Muscle of arm (tissue), 14 donors: ENCODE data around the gene KCNK5. TPM values are rescaled to one million over a fixed set of nuclear protein-coding genes. Genes with fewer than 3 reads are reported as not detected.

Experiments used
- DNase-seq: peaks from one replicate; pipeline ENCODE4 v3.0.0-alpha.2; 2013
- long read RNA-seq, 11 donors: transcript quantifications; one replicate each; lab custom pipeline, GENCODE V29; 2026
- polyA plus RNA-seq, 12 donors: library from polyadenylated mRNA; unstranded; fragments of 120-200 nt; gene quantifications; one replicate each; pipeline ENCODE4 v1.2.1, GENCODE V29; 2013; ENCODE audit not compliant: insufficient read length in 12 of 12

Gene KCNK5
- 1 to 10 TPM in 10 of 12 donors, under 1 TPM in 1, not detected in 1; 0.75 to 7.3 (median 1.5) TPM for polyA plus RNA-seq
- long read RNA-seq, donor 1, partial matches to known transcripts, result 0 of 2 reads
- long read RNA-seq, donor 1, other reads (novel, unspliced or antisense), result 0 of 2 reads
- long read RNA-seq, donor 2, result 0 reads
- long read RNA-seq, donor 3, result 0 reads
- long read RNA-seq, donor 4, result 0 reads
- long read RNA-seq, donor 5, result 0 reads
- long read RNA-seq, donor 6, result 0 reads
- long read RNA-seq, donor 7, result 0 reads
- long read RNA-seq, donor 8, result 0 reads
- long read RNA-seq, donor 9, result 0 reads
- long read RNA-seq, donor 10, result 0 reads
- long read RNA-seq, donor 11, result 0 reads

GRCh38 chr6:39228992-39229767 lies at the start of gene KCNK5:
KCNK5 (minus strand) TSS chr6:39229475; CDS start chr6:39229111, 364 bp downstream.
- peak; percentile 44 for DNase-seq

- DNase-seq, result no peak
Observed at GRCh38 chr6:39276379-39276995, 47.2 kb upstream of the KCNK5 start.

GRCh38 chr6:39274903-39275302 lies 45.6 kb upstream of the KCNK5 start:
- no peak for DNase-seq

DNA sequence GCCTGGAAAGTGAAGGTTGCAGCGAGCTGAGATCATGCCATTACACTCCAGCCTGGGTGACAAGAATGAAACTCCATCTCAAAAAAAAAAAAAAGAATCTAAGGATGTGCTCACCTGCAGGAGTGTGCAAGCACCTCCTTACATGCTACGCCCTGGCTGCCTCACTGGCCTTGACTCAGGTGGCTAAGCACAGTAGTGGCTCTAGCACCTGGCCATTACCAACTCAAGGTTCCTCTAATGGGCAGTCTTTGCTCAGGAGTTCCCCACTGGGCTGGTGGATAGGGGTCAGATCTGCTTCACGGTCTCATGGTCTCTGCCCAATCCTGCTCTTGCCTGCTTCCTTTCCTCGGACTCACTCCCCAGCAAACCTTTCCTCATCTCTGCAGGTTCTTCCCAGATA lies 45.2 kb upstream of the KCNK5 start:
- DNase-seq, result no peak

DNA sequence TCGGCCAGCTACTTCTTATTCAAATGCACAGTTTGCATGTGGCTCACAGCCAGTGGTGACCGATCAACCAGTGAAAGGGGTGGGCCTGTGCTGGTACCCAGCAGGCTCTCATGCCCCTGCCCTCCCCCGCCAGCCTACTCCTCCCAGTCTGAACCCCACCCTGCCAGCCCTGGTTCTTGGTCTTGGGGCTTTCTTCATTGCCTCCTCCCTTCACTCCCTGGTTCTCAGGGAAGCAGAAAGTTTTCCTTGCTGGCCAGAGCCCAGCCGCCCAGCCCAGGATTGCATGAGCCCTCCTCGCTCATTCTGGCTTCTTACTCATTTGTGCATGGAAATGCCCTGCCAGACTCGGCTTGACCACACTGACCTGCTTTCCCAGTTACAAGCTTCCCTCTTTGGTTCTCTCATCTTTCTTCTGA lies 44.1 kb upstream of the KCNK5 start:
- no peak for DNase-seq

GRCh38 chr6:39269961-39270360 lies 40.7 kb upstream of the KCNK5 start:
- no peak for DNase-seq

GRCh38 chr6:39268721-39269120 lies 39.4 kb upstream of the KCNK5 start:
- DNase-seq, result no peak

- DNase-seq, result no peak
Observed at GRCh38 chr6:39268171-39268570, 38.9 kb upstream of the KCNK5 start.

- no peak for DNase-seq
Observed at GRCh38 chr6:39266782-39267355, 37.6 kb upstream of the KCNK5 start.

- no peak for DNase-seq
Observed at GRCh38 chr6:39266375-39266774, 37.1 kb upstream of the KCNK5 start.

GRCh38 chr6:39263303-39264037 lies 34.2 kb upstream of the KCNK5 start:
- no peak for DNase-seq

DNA sequence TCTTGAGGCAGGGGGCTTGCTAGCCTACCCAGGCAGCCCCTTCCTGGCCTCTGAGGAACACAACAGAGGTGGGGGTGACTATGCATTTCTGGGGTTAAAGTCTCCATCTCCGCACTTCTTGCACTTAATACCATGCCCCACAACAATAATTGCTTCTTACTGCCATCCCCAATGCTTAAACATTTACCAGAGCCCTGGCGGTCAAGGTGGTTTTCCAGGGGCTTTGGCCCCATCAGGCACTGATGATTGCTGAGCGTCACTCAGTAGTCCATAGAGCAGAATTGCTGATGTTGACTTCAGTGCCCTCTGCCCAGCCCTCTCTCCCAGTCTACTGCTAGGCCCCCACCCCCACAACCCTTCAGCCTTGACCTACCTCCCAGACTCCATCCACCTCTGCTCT lies 32.5 kb upstream of the KCNK5 start:
- no peak for DNase-seq

GRCh38 chr6:39260953-39261352 lies 31.7 kb upstream of the KCNK5 start:
- no peak for DNase-seq

- DNase-seq, result no peak
Observed at GRCh38 chr6:39260456-39260855, 31.2 kb upstream of the KCNK5 start.

GRCh38 chr6:39256294-39256940 lies 27.1 kb upstream of the KCNK5 start:
- DNase-seq, result no peak

- no peak for DNase-seq
Observed at GRCh38 chr6:39254999-39255535, 25.8 kb upstream of the KCNK5 start.

DNA sequence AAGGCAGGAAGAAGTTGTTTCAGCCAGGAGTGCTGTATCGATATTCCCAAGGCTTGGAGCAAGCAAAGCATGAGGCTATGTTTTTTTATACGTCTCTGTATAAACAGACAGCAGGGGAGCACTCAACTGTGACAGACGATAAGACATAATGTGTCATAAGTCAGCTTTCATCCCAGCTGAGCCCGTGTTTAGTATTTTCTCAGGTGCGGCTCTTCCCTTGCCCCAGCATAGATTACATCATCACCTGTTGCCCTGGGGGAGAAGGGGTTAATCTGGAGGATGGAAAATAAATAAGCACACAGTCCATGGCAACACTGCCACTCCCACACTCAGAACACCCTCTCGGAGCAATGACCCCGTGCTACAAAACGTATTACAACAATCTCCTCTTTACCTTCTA lies 22.1 kb upstream of the KCNK5 start:
- no peak for DNase-seq

- no peak for DNase-seq
Observed at GRCh38 chr6:39250507-39250906, 21.2 kb upstream of the KCNK5 start.

DNA sequence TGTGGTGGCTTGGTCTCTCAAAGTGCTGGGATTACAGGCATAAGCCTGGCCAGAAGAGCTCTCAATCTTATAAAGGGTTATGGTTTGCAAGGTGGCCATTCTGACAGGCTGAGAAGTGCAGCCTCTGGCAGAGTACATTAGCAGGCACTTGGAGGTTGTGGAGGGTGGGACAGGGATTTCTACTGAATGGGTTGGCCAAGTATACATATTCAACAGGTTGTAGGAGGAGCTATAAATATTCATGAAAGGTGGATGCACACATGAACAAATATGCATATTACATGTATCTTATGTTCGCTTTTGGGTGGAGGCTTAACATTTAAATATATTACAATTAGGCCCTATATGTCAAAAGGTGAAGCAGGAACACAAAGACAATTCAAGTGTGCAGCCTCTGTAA lies 20.0 kb upstream of the KCNK5 start:
- DNase-seq, result no peak

DNA sequence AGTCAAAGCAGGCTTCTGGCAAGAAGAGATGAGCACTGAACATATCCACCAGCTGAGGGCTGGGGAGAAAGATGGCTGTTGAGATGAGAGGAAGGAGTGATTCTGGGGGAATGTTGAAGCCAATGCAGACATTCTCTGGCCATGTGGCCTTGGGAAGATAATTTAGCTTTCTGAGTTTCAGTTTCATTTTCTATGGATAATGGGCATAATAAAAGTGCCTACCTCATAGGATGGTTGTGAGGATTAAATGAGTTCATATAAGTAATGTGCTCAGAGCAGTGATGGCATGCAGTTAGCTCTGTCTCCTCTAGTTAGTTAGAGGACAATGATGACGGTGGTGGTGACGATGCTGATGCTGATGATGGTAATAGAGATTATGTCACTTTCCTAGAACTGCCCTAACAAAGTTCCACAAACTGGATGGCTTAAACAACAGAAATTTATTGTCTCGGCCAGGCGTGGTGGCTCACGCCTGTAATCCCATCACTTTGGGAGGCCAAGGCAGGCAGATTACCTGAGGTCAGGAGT lies 18.5 kb upstream of the KCNK5 start:
- no peak for DNase-seq

DNA sequence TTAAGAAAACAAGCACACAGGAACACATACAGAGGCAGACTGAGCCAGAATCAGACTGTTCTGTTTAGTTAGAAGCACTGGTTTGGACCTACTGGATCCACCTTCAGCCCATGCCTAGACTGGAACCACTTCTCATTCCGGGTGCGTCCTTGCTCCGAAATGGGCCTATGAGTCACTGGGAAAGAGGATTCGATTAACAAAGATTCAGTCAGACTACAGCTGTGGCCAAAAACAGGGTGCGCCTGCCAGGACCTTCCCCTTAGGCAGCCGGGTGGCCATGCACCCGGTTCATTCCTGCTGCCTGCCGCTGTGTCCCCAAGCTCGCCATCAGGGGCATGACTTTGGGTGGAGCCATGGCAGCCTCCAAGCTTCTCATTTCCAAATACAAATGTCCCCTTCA lies 14.5 kb upstream of the KCNK5 start:
- DNase-seq, result no peak
